Measurements from ENCODE around the gene FBXL5.

DNA sequence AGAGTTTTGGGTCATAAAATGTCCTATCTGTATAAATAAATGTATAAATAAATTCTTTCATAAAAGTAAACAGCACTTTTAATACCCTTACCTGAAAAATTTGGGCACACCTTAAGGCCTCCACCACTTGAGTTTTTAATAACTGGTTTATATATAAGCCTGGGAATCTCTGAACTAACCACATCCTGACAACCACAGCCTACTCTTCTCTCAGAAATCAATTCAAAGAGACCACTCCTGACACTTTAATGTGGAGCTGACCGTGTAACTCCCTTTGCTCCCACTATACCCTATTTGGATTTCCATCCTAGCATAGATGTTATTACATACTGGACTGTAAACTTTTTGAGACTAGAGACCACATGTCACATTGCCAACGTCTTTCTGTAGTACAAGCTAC is 3.5 kb downstream of the FBXL5 start:
- TF ChIP-seq, protein P1, sequence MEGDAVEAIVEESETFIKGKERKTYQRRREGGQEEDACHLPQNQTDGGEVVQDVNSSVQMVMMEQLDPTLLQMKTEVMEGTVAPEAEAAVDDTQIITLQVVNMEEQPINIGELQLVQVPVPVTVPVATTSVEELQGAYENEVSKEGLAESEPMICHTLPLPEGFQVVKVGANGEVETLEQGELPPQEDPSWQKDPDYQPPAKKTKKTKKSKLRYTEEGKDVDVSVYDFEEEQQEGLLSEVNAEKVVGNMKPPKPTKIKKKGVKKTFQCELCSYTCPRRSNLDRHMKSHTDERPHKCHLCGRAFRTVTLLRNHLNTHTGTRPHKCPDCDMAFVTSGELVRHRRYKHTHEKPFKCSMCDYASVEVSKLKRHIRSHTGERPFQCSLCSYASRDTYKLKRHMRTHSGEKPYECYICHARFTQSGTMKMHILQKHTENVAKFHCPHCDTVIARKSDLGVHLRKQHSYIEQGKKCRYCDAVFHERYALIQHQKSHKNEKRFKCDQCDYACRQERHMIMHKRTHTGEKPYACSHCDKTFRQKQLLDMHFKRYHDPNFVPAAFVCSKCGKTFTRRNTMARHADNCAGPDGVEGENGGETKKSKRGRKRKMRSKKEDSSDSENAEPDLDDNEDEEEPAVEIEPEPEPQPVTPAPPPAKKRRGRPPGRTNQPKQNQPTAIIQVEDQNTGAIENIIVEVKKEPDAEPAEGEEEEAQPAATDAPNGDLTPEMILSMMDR (IDR thresholded peaks at IDR 0.05), result no peak
- no peak for TF ChIP-seq POLR2A (IDR thresholded peaks at IDR 0.05)

All from Peyer's patch (tissue), 4 donors.